Measurements from ENCODE around the gene MYO1E.
"Not testable (repeated sequence)": the region's sequence is repeated elsewhere in the genome, so short reads cannot be mapped to it uniquely, and the experiment has no call there.

Gene MYO1E

DNA sequence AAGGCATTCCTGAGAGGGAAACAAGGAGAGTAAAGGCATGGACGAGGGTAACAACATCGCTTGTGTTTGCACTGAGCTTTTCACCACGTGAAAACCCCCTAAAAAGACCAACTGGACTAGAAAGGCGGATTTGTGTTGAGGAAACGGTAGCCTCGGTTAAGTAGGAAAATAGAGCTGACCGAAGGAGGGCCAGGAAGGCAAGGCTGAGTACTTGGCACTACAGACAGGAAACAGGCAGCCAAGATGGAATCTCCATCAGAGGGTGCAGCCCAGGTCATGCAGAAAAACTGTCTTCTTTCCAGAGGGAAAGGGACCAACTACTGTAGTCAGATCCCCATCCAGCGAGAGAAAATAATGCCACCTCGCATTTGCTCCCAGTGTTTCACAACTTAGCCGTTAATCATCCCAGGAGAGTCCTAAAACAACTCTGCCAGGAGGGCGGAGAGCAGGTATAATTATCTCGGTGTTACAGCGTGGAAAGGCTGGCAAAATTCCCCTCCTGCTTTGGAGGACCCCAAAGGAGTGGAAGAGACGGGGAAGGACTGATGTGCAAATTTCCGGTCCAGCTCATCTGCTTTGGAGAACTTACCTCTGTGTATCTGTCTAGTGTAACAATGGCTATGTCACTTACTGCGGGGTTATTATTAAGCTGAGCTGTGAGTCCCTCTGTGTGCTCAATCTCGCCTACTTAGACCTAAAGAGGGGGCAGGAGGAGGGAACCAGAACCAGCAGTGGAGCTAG lies 77.2 kb downstream of the MYO1E start:
- no peak for DNase-seq (ENCODE audit: low read depth in 3 of 3, low spot score in 1 of 3)

DNA sequence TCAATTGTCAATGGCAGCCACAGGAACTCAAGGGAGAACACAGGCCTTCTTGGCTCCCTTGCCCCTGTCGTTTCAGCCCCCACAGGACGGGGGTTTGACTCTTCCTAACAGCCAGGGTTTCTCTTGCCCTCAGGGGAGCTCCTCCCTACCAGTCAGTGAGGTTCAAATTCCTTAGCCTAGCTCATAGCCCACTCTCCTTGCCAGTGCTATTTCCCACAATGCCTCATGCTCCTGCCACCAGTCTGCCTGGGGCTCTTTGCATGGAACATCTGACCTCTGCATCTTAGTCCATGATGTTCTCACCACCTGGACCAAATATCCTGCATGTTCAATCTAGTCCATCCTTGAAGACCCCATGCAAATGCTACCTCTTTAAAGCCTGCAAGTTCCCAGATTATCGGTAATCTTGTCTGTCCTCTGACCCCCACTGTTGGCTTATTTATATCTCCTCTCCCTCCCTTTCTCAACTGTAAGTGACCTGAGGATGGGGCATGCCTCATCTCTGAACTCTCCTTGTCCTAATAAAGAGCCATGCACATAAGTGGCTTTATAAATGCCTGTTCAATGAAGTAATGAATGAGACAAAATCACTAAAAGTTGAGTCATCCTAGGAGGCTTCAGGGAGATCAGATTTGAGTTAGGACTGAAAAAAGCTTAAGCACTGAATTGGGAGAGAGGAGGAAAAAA lies 78.0 kb downstream of the MYO1E start:
- DNase-seq (ENCODE audit: low read depth in 3 of 3, low spot score in 1 of 3), result no peak

GRCh38 chr15:59292442-59293151 lies 80.1 kb downstream of the MYO1E start:
- no peak for DNase-seq (ENCODE audit: low read depth in 3 of 3, low spot score in 1 of 3)

- DNase-seq (ENCODE audit: low read depth in 3 of 3, low spot score in 1 of 3), result no peak
These were observed 81.5 kb downstream of the MYO1E start for GRCh38 chr15:59291213-59291549.

DNA sequence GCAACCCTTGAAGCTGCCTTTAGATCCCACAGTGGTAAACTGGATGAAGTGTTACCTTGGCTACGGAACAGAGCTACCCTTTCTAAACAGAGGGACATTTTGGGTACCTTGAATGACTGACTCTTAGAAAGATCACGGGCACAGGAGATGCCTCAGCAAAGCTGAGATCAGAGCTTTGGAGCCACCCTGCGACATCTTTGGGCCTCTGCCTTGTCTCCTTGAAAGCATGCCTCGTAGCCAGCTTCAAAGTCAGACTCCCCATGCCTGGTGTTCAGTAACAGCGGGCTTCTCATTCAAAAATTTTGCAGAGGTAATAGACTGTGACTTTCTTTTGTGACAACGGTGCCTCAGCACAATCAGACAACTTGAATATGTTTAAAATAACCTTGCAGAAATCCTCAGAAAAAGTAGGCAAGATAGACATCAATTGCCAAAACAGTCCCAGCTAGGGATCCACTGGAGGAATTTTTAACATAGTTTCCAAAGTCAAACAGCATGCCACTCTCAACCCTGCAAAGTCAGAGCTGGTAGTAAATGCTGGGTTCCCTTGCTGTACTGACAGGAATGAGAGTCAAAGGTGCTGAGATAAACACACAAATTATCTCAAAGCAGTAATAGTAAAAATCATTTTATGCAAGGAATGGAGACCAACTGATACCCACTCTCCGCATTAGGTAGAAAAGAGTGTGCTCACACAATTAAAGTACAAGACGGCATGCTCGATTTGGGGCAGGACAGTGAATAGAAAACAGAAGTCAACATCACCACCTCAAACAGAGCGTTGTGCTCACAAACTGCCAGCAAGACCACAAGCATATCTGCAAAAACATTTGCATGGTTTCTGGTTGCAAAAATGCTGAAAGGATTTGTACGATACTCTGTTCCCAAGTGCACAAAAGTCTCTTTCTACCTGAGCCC lies 82.1 kb downstream of the MYO1E start:
- no peak for DNase-seq (ENCODE audit: low read depth in 3 of 3, low spot score in 1 of 3)

DNA sequence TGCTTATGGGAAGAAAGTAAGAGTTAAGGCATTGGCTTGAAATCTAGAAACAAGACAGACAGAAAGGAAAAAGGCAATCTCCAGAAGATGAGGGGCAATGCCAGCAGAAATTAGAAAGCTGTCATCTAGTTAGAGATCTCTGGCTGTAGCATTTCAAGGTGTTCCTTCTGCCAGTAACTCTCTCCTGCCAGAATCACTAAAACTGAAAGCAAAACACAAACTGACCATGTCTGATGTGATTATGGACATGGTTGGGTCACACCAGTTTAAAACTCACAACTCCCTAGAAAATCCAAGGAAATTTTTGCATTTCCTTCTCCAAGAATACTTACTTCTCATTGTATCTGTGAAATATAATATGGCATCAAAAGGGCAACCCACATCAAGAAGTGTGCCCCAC lies 83.1 kb downstream of the MYO1E start:
- no peak for DNase-seq (ENCODE audit: low read depth in 3 of 3, low spot score in 1 of 3)

GRCh38 chr15:59283717-59284391 lies 88.8 kb downstream of the MYO1E start:
- DNase-seq (ENCODE audit: low read depth in 3 of 3, low spot score in 1 of 3), result no peak

- DNase-seq (ENCODE audit: low read depth in 3 of 3, low spot score in 1 of 3), result no peak
These were observed 89.9 kb downstream of the MYO1E start for GRCh38 chr15:59282515-59283337.

GRCh38 chr15:59281699-59282098 lies 91.0 kb downstream of the MYO1E start:
- DNase-seq (ENCODE audit: low read depth in 3 of 3, low spot score in 1 of 3), result no peak

DNA sequence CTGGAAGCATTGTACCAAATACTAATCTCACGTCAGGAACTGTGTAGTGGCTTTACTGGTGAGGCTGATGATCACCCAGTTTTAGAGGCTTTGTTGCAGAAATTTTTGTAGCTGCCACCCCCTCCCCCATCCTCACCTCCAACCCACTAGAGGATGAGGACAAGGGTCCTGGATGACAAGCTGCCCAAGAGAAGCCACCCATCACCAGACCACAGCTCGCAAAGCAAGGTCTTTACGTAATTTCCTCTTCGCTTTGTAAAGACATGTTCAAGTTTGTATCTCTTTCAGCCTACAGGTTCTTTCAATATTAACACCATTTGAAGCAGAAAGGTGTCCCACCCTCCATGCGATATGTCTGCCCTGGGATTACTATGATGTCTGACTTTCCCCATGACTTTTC lies 91.8 kb downstream of the MYO1E start:
- no peak for DNase-seq (ENCODE audit: low read depth in 3 of 3, low spot score in 1 of 3)

GRCh38 chr15:59280292-59280691 lies 92.4 kb downstream of the MYO1E start:
- not testable (repeated sequence) for DNase-seq (ENCODE audit: low read depth in 3 of 3, low spot score in 1 of 3)

GRCh38 chr15:59279023-59279422 lies 93.6 kb downstream of the MYO1E start:
- DNase-seq (ENCODE audit: low read depth in 3 of 3, low spot score in 1 of 3), result no peak

- DNase-seq (ENCODE audit: low read depth in 3 of 3, low spot score in 1 of 3), result no peak
These were observed 94.6 kb downstream of the MYO1E start for GRCh38 chr15:59278120-59278519.

DNA sequence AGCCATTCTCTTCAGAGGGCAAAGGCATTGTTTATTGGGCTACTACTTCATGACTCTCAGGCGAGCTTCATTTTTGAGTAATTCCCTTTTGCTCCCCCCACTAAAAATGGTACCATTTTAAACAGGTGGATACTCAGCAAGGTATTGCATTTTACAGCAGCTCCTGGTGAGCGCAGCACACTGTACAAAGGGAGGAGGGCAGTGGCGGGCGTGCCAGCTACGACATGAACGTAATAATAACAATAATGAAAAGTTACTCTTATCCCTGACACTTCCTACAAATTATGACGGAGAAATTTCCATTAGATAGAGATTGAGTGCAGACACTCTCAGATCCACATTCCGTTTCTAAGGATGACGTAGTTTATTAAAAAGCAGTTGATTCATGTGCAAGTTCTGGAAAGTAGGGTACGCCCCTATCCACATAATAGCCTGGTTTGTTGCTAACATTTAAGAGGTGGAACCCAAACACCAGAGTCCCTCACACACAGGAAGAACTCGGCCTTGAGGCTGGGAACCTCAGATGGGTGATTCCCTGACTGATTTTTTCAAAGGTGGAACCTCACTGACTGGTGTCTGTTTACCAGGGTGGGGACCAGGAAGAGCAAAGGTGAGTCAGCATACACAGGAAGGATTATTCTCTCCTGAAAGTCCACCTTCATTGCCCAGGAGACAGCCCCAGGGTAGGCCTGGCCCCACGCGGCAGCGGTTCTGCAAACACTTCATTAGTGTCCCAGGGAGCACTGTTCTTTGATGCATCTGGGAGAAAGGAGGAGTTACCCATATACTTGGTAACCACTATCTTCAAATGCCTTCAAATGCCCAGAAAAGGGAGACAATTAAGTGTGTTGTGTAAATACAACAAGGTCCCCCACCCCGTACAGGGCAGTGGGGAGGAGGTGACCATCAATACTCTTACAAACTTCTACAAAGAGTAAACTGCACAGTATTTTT lies 96.2 kb downstream of the MYO1E start:
- DNase-seq (ENCODE audit: low read depth in 3 of 3, low spot score in 1 of 3), result no peak

GRCh38 chr15:59274126-59274970 lies 98.3 kb downstream of the MYO1E start:
- no peak for DNase-seq (ENCODE audit: low read depth in 3 of 3, low spot score in 1 of 3)

DNA sequence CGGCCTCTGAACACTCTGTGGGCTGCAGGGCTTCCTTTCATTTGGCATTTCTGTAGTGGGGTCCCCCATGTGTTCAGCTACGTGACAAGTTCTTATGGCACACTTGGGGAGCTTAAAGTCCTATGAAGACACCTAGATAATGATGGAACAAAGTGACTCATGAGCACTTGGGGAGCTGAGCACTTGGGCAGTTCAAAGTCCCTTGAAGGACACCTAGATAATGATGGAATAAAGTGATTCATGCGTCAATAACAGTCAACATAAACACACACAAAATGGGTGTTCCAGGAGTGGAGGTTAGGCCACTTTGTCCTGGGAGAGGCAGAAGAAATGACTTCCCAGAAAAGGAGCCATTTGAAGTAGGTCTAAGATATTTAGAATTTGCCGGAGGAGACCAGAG lies 99.4 kb downstream of the MYO1E start:
- no peak for DNase-seq (ENCODE audit: low read depth in 3 of 3, low spot score in 1 of 3)

- DNase-seq (ENCODE audit: low read depth in 3 of 3, low spot score in 1 of 3), result no peak
These were observed 101.0 kb downstream of the MYO1E start for GRCh38 chr15:59271595-59272201.

Measured in stimulated activated CD4-positive, alpha-beta T cell treated with anti-CD3 and anti-CD28 coated beads, TNF-alpha, amount 100 ng/mL, for 1 hour (primary cell).